HG03521 (cell line): ENCODE measurements around the gene BCL2A1.
"Not testable (repeated sequence)": the region's sequence is repeated elsewhere in the genome, so short reads cannot be mapped to it uniquely, and the experiment has no call there.

ENCODE experiments used
- ATAC-seq: cut with Tn5 transposase; IDR thresholded peaks from one replicate; pipeline ENCODE4 v1.9.1; 2021; ENCODE audit warnings: mild to moderate bottlenecking, moderate library complexity; ENCODE audit not compliant: unreplicated experiment

The BCL2A1 gene

GRCh38 chr15:79962178-79962577 is 8.8 kb downstream of the BCL2A1 start:
- ATAC-seq: no peak

GRCh38 chr15:79960502-79961212 is 10.3 kb downstream of the BCL2A1 start:
- ATAC-seq: no peak

- no peak for ATAC-seq
Observed at GRCh38 chr15:79957741-79958140, 13.3 kb downstream of the BCL2A1 start.

GRCh38 chr15:79956354-79956939 is 14.5 kb downstream of the BCL2A1 start:
- no peak for ATAC-seq

GRCh38 chr15:79954661-79955060 is 16.3 kb downstream of the BCL2A1 start:
- ATAC-seq: no peak

- ATAC-seq: no peak
Observed at GRCh38 chr15:79953951-79954444, 17.0 kb downstream of the BCL2A1 start.

- ATAC-seq: no peak
Observed at GRCh38 chr15:79952329-79952728, 18.7 kb downstream of the BCL2A1 start.

GRCh38 chr15:79950247-79950646 is 20.7 kb downstream of the BCL2A1 start:
- no peak for ATAC-seq

GRCh38 chr15:79948761-79949160 is 22.2 kb downstream of the BCL2A1 start:
- no peak for ATAC-seq

GRCh38 chr15:79948095-79948695 is 22.8 kb downstream of the BCL2A1 start:
- ATAC-seq: no peak

GRCh38 chr15:79947009-79947408 is 24.0 kb downstream of the BCL2A1 start:
- ATAC-seq: no peak

GRCh38 chr15:79944622-79945021 is 26.4 kb downstream of the BCL2A1 start:
- ATAC-seq: no peak

GRCh38 chr15:79943820-79944219 is 27.2 kb downstream of the BCL2A1 start:
- peak; percentile 77 for ATAC-seq

- ATAC-seq: no peak
Observed at GRCh38 chr15:79942741-79943481, 28.1 kb downstream of the BCL2A1 start.

- ATAC-seq: no peak
Observed at GRCh38 chr15:79939399-79939798, 31.6 kb downstream of the BCL2A1 start.

- no peak for ATAC-seq
Observed at GRCh38 chr15:79938143-79938542, 32.9 kb downstream of the BCL2A1 start.

- not testable (repeated sequence) for ATAC-seq
Observed at GRCh38 chr15:79935556-79936201, 35.3 kb downstream of the BCL2A1 start.

GRCh38 chr15:79933231-79933630 is 37.8 kb downstream of the BCL2A1 start:
- no peak for ATAC-seq

GRCh38 chr15:79932447-79932846 is 38.5 kb downstream of the BCL2A1 start:
- ATAC-seq: no peak

- ATAC-seq: no peak
Observed at GRCh38 chr15:79930516-79930915, 40.5 kb downstream of the BCL2A1 start.

GRCh38 chr15:79929412-79929811 is 41.6 kb downstream of the BCL2A1 start:
- no peak for ATAC-seq
